ENCODE measurements around the gene NR3C1. TPM values are rescaled to one million over a fixed set of nuclear protein-coding genes. Genes with fewer than 3 reads are reported as not detected.

Gene NR3C1
- total RNA-seq, result 10 to 100 TPM; 20.4 to 42.2 (median 28.0) TPM
- polyA plus RNA-seq, result 1 to 10 TPM; 6.5 to 9.5 TPM

DNA sequence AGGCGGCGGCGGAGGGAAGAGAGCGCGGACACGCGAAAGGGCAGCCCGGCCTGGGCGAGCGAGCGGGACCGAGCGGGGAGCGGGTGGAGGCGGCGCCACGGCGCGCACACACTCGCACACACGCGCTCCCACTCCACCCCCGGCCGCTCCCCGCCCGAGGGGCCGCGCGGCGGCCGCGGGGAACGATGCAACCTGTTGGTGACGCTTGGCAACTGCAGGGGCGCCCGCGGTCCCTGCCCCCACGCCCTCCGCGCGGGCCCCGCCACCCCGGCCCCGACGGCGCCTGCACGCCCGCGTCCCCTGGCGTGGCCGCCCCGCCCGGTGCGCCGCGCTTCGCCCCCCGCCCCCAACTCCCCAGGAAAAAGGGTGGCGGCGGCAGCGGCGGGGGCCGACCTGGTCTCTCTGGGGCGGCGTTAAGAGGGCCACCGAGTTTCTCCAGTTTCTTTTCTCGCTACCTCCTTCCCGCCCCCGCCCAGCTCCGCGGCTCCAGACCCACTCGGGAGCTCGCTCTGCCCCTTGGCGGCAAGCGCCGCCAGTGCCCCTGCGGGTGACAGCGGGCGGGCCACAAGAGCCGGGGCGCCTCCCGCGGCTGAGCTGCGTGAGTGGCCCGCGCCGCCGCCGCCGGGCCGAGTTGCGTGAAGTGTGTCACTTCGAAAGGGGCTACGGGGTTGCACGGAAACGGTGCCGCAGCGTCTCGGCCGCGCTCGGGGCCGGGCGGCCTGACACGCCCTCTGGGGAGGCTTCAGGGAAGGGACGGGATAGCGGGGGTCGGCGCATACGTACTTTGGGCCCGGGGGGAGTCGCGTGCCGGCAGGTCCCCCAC lies at the start of gene NR3C1:
Gene NR3C1, minus strand, starts transcription at position 94 of the 823 bp plus-strand sequence. CDS start 2,847 bp downstream, outside the sequence.
- ATAC-seq, result peak; percentile 71 to 79 (median 76)
- Histone ChIP-seq H3K9me3 (no peaks in the 10 kb centered on the region), H3K4me1 (peaks cover 0 to 16% (median 14%) of the 10 kb centered on the region in 3 donors), H3K36me3 (no peaks in the 10 kb centered on the region), H3K4me3 (peak within 1 kb of the TSS; percentile 66 to 91 (median 78)), H3K27ac (peak within 1 kb of the TSS; percentile 92 to 100 (median 98)), H3K27me3 (no peaks in the 10 kb centered on the region)
- WGBS, 2 donors, result 0 to 1% methylated on average over 84 to 114 of the region's 114 CpGs
- peak in 3 of 4 donors; percentile 38 to 55 (median 49) for TF ChIP-seq CTCF (IDR thresholded peaks at IDR 0.05)
- peak; percentile 84 to 94 (median 90) for DNase-seq
- FAIRE-seq, result no peak
- intact Hi-C loops (cut with DNase I), result loop anchor here in 1 of 3 donors (5.0 kb wide), 1 partner anchor 297 kb away; no protein-coding TSS in a partner anchor

- Histone ChIP-seq H3K27me3 (no peaks in the 10 kb centered on the region), H3K4me3 (no peak overlapping the region), H3K4me1 (no peaks in the 10 kb centered on the region), H3K27ac (no peak overlapping the region), H3K9me3 (no peaks in the 10 kb centered on the region), H3K36me3 (no peaks in the 10 kb centered on the region)
- DNase-seq (no peak), FAIRE-seq (no peak), ATAC-seq (no peak)
- no peak for TF ChIP-seq CTCF (IDR thresholded peaks at IDR 0.05)
- 90 to 95% methylated on average over 5 of the region's 5 CpGs for WGBS, 2 donors
- intact Hi-C loops (cut with DNase I), result no loop called here
These were observed 46.3 kb upstream of the NR3C1 start for GRCh38 chr5:143449772-143450171.

DNA sequence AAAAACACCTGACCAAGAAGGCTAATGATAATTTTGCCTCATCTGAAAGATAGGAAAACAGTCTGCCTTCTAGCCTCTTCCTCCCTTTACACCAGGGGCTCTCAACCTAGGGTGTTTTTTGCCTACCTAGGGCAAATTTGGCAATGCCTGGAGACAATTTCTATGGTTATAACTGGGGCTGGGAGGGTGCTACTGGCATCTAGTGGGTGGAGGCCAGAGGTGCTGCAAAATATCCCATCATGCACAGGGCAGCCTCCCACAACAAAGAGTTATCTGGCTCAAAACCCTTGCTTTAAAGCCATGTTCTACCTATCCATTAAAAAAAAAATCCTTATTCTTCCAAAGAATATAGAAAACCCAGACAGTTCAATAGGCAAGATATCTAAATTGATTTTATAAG lies 45.0 kb upstream of the NR3C1 start:
- TF ChIP-seq CTCF (IDR thresholded peaks at IDR 0.05), result no peak
- Histone ChIP-seq H3K27me3 (no peaks in the 10 kb centered on the region), H3K4me3 (no peak overlapping the region), H3K9me3 (no peaks in the 10 kb centered on the region), H3K4me1 (no peaks in the 10 kb centered on the region), H3K36me3 (no peaks in the 10 kb centered on the region), H3K27ac (no peak overlapping the region)
- DNase-seq, result no peak
- no peak for ATAC-seq
- FAIRE-seq, result no peak
- intact Hi-C loops (cut with DNase I), result no loop called here

GRCh38 chr5:143447983-143448382 lies 44.5 kb upstream of the NR3C1 start:
- no peaks in the 10 kb centered on the region for H3K4me1 ChIP-seq
- no peak for DNase-seq
- intact Hi-C loops (cut with DNase I), result no loop called here
- 76 to 77% methylated on average over 1 of the region's 1 CpG for WGBS, 2 donors
- H3K4me3 ChIP-seq, result no peak overlapping the region
- TF ChIP-seq CTCF (IDR thresholded peaks at IDR 0.05), result no peak
- no peaks in the 10 kb centered on the region for H3K9me3 ChIP-seq
- ATAC-seq, result no peak
- H3K36me3 ChIP-seq, result no peaks in the 10 kb centered on the region
- H3K27me3 ChIP-seq, result no peaks in the 10 kb centered on the region
- no peak overlapping the region for H3K27ac ChIP-seq
- FAIRE-seq, result no peak
